ENCODE data around the gene ABCC4.

The ABCC4 gene

GRCh38 chr13:95254339-95254738, 46.9 kb downstream of the ABCC4 start:
- no peak for DNase-seq

DNA sequence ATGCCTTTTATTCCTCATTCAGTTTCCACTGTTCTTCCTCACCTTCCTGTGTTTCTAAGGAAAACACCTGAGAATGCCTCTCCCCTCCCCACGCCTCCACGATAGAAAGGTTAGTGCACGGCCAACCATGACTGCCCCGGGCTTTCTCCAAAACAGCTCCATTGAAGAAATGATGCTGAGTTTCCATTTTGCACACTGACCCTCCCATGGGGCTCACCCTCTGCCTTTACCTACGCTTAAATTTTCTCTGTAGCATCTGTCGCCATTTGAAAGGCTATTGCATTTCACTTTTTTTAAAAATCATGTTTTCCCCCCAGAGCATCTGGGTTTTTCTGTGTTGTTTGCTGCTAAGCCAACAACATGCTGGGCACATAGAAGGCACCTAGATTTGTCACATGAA, 48.2 kb downstream of the ABCC4 start:
- DNase-seq: no peak

DNA sequence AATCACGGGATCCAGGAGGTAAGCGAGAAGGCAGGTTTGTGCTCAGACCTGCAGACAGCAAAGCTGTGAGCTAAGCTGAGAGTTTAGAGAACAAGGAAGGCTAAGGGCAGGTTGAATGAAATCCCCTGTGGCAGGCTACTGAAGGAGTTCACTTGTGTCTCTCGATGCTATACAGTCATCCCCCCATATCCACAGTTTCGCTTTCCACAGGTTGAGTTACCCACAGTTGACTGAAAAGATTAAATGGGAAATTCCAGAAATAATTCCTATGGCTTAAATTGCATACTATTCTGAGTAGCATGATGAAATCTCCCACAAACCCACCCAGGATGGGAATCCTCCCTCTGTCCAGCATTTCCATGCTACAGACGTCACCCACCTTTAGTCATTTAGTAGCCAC, 49.6 kb downstream of the ABCC4 start:
- no peak for DNase-seq

DNA sequence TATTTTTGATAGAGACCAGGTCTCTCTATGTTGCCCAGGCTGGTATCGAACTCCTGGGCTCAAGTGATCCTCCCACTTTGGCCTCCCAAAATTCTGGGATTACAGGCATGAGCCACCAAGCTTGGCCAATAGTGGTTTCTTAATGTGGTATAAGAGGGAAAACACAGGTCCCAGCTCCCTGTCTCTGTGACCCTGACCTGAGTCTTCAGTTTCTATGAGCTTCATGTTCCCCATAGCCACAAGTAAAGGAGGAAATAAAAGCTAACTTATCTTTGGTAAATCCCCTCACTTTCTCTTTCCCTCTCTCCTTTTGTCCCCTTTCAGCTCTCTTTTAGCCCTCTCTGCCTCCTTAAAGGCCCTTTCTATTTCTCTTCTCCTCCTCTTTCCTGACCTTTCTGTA, 50.3 kb downstream of the ABCC4 start:
- DNase-seq: no peak

- no peak for DNase-seq
Measured at GRCh38 chr13:95248953-95249352, 52.3 kb downstream of the ABCC4 start.

GRCh38 chr13:95247852-95248251, 53.4 kb downstream of the ABCC4 start:
- no peak for DNase-seq

DNA sequence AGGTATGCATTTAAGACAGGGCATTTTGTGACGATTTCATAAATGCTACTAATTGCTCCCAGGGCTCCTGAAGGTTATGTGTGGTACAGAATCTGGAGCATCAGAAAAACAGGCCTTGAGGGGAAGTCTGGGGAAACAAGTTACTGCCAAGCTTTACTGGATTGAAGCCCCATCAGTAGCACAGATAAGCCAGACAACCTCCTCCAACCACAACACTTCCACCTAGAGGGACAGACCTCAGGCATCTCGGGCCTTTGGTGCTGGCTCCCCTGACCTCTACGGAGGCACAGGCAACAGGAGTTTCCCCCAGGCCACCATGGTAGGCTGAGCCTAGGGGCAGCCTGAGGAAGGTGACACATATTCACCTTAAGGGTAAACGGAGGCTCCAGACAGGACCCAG, 54.1 kb downstream of the ABCC4 start:
- DNase-seq: no peak

GRCh38 chr13:95246292-95247082, 54.8 kb downstream of the ABCC4 start:
- DNase-seq: no peak

GRCh38 chr13:95245071-95245470, 56.2 kb downstream of the ABCC4 start:
- DNase-seq: no peak

DNA sequence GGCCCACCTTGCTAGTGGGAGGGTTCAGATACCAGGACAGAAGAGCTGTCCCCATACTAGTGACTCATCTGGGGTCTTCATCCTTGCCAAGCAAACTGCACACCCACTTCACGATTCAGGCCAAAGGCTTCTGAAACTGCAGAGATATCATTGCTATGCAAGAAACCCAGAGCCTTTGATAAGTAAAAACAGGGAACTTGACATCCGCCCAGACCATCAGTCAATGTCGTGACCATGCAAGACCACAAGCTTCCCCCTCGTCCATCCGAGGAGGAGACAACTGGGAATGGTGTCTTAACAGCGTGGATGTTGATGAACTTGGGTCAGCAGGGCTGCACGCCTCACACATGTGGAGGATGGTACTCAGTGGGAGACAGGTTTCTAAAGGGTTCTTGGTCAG, 58.0 kb downstream of the ABCC4 start:
- no peak for DNase-seq

DNA sequence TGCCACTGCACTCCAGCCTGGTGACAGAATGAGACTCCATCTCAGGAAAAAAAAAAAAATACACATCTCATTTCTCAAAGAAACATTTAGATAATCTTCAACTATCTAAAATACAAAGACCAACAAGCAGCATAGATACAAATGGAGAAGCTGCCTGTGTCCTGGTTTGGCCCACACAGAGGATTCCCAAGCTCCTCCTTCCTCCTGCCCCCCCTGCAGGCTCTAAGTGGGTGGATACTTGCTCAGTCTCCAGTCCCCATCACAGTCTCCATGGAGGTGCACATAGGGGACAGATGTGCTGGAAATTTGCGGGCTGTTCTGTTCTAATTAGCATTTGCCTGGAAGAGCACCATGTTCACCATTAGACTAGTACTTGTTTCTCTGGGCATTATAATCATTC, 59.9 kb downstream of the ABCC4 start:
- DNase-seq: no peak

DNA sequence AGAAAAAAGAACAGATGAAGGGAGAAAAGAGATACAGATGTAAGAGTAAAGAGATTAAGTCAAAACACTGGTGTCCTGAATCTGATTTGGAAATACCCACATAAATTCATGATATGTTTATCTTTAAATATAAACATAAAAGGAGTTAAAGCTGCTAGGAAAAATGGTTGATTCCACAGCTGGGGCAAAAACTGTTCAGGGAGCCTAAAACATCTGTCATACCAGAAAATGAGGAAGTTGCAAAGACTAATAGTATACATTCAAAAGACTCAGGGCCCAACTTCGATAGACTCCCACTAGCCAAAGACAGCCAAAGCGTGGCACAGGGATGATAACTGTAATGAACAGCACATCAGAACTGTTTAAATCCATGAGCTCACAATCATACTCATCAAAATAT, 62.0 kb downstream of the ABCC4 start:
- no peak for DNase-seq

DNA sequence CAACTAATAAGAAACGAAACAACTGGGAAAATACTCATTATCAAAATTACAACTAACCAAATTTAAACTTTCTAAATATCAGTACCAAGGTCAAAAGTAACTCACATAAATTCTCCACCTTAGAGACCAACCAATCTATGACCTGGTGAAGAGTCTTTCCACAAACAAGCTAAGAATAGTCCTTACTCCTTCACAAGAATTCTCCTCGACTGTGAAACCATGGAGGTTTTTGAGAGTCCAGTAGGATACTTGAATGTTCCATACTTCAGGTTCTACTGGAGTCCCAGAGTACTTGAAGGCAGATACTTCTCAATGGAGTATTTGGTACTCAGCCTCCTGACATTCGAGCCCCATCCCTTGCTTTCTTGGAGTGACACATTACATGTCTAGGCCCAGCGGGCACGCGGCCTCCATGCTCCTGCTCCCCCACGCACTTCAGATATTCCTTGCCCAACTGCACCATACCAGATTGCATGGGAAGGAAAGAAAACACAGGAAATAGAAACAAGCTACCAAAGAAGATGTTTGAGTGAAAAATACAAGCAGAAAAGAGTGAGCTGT, 63.9 kb downstream of the ABCC4 start:
- DNase-seq: no peak

DNA sequence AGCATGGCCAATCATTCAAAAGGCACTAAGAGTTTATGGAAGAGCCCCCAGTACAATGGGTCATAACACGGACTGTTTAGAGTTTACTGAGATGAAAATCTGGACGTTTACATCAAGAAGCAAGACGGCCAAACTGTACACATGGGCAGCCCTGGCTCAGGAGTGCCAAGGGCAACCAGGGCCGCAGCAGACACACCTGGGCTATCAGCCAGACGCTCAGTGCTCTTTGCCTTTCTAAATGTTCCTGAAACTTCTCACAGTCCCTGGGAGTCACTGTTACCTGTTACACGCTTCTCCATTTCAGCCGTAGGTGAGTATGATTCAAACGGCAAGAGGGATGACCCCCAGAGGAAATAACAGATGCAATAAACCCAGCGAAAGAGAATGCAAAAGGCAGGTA, 64.5 kb downstream of the ABCC4 start:
- no peak for DNase-seq

- DNase-seq: no peak
Measured at GRCh38 chr13:95235974-95236373, 65.3 kb downstream of the ABCC4 start.

DNA sequence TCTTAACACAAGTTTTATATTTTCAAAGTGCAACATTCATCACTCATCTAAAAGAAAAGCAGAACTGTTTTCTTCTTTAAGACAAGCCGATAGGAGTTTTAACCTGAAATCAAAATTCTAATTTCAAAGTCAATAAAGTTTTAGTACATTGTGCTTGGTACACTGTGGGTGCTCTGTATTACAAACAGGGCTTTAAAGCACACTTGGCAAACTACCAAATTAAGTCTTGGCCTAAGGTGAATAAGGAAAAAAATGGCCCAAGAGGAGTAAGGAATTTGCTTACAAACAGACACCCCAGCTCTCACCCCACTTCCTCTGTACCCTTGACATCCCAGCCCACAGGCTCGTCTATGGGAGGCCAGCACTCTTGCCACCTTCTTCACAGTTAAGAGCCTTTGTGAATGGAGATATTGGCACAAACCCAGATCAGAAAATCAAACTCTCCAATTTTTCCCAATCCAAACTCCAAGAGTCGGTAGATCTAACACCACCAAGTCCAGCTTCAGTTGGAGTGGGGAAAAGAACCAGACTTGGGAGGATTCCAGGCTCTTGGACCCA, 66.0 kb downstream of the ABCC4 start:
- DNase-seq: no peak

- DNase-seq: no peak
Measured at GRCh38 chr13:95234242-95234641, 67.0 kb downstream of the ABCC4 start.

DNA sequence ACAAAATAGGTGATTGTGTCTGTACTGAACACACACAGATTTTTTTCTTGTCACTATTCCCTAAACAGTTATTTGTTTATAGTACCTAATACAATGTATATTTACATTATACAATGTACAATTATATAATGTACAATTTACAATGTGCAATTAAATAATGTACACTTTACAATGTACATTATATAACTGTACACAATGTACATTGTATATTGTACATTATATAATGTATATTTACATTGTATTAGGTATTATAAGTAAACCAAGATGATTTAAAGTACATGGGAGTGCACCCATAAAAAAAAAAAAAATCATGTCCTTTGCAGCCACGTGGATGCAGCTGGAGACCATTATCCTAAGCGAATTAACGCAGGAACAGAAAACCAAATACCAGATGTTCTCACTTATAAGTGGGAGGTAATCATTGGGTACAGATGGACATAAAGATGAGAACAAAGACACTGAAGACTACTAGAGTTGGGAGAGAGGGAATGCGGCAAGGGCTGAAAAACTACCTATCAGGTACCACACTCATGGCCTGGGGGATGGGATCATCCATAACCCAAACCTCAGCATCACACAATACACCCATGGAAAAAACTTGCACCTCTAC, 68.1 kb downstream of the ABCC4 start:
- no peak for DNase-seq

GRCh38 chr13:95231393-95231792, 69.9 kb downstream of the ABCC4 start:
- no peak for DNase-seq

DNA sequence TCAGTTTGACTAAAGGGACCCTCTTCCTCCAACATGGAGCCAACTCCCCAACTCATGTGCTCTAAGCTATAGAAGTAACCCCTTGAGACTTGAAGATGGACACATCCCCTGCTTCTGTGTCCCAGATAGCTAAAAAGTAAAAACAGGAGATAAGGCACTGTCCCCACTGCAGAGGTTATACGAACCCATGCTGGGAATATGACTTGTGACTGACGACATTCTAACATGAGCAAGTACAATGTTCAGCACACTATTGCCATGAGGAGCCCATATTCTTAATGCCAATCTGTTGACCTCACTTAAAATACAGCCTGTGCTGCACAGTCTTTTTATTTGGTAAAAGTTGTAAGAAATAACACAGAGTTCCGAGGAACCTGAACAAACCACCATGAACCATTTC, 71.4 kb downstream of the ABCC4 start:
- DNase-seq: no peak

- no peak for DNase-seq
Measured at GRCh38 chr13:95228130-95228529, 73.1 kb downstream of the ABCC4 start.

- DNase-seq: no peak
Measured at GRCh38 chr13:95226932-95227695, 74.1 kb downstream of the ABCC4 start.

- no peak for DNase-seq
Measured at GRCh38 chr13:95226476-95226875, 74.8 kb downstream of the ABCC4 start.
